GM12873 (cell line): ENCODE measurements around the gene MAPK11.

ENCODE experiments used
- CTCF ChIP-seq: IDR thresholded peaks from 2 replicates; pipeline ENCODE4 v1.5.1; 2012; ENCODE audit warnings: low read depth, mild to moderate bottlenecking, moderate library complexity, low read length, control low read depth; ENCODE audit not compliant: insufficient read depth; ENCODE audit errors: missing control alignments

MAPK11 gene

GRCh38 chr22:50289942-50290630 is 19.9 kb upstream of the MAPK11 start:
- no peak for TF ChIP-seq CTCF

GRCh38 chr22:50289151-50289941 is 19.2 kb upstream of the MAPK11 start:
- TF ChIP-seq CTCF, result no peak

- no peak for TF ChIP-seq CTCF
Observed at GRCh38 chr22:50287731-50288130, 17.6 kb upstream of the MAPK11 start.

- TF ChIP-seq CTCF, result no peak
Observed at GRCh38 chr22:50286701-50287318, 16.6 kb upstream of the MAPK11 start.

GRCh38 chr22:50286275-50286674 is 16.1 kb upstream of the MAPK11 start:
- no peak for TF ChIP-seq CTCF

GRCh38 chr22:50285568-50286229 is 15.5 kb upstream of the MAPK11 start:
- TF ChIP-seq CTCF, result no peak

- TF ChIP-seq CTCF, result no peak
Observed at GRCh38 chr22:50284479-50284878, 14.3 kb upstream of the MAPK11 start.
